Muscle of leg (tissue), 11 donors: ENCODE measurements around the gene NRAP. TPM values are rescaled to one million over a fixed set of nuclear protein-coding genes. Genes with fewer than 3 reads are reported as not detected.
A peak's percentile ranks its signal among the peaks of the same experiment; 100 is the strongest.

Source experiments
- DNase-seq: peaks from one replicate; pipeline ENCODE4 v3.0.0; 2013
- H3K27ac ChIP-seq: one replicate; pipeline ENCODE4 v1.5.1; 2013; ENCODE audit warnings: mild to moderate bottlenecking, low read length, control low read depth
- H3K27me3 ChIP-seq: one replicate; pipeline ENCODE4 v1.6.1; 2013; ENCODE audit warnings: low read length; ENCODE audit not compliant: control insufficient read depth, insufficient read depth
- H3K36me3 ChIP-seq: one replicate; pipeline ENCODE4 v1.6.1; 2013; ENCODE audit warnings: low read length; ENCODE audit not compliant: control insufficient read depth, insufficient read depth
- H3K4me1 ChIP-seq: one replicate; pipeline ENCODE4 v1.6.1; 2013; ENCODE audit warnings: low read length; ENCODE audit not compliant: control insufficient read depth, insufficient read depth
- H3K4me3 ChIP-seq: one replicate; pipeline ENCODE4 v1.5.1; 2013; ENCODE audit warnings: low read length, control low read depth
- H3K9me3 ChIP-seq: replicated peaks from 2 replicates; pipeline ENCODE4 v1.6.1; 2013; ENCODE audit warnings: low read depth, low read length; ENCODE audit not compliant: control insufficient read depth
- WGBS: methylation state at CpG from one replicate; pipeline ENCODE4 v1.1.5; 2013; ENCODE audit warnings: missing lambda C conversion rate; ENCODE audit not compliant: insufficient coverage; 5-methylcytosine and 5-hydroxymethylcytosine counted together
- polyA plus RNA-seq, 8 donors: library from polyadenylated mRNA; unstranded; fragments of 120-200 nt; gene quantifications; one replicate each; pipeline versions ENCODE4 v1.2.1 to v1.2.3, GENCODE V29; 2013; ENCODE audit warnings: inconsistent platforms in 1 of 8, low replicate concordance in 1 of 8; ENCODE audit not compliant: insufficient read length in 8 of 8, insufficient read depth in 1 of 8
- total RNA-seq: library from RNA; stranded (reverse); fragments of 120-200 nt; gene quantifications from one replicate; pipeline ENCODE4 v1.2.4, GENCODE V29; 2013

The NRAP gene
- total and polyA plus RNA-seq, 9 donors = 2.6 to 17.5 (median 7.2) TPM

GRCh38 chr10:113620936-113621335, 42.9 kb downstream of the NRAP start:
- 50% methylated on average over 2 of the region's 9 CpGs for WGBS
- no peak for DNase-seq
- Histone ChIP-seq H3K27me3 (peaks cover 28% of the 10 kb centered on the region), H3K36me3 (no peaks in the 10 kb centered on the region), H3K27ac (no peak overlapping the region), H3K4me3 (no peak overlapping the region), H3K9me3 (no peaks in the 10 kb centered on the region), H3K4me1 (no peaks in the 10 kb centered on the region)

GRCh38 chr10:113620511-113620910, 43.3 kb downstream of the NRAP start:
- DNase-seq = no peak
- WGBS = 65% methylated on average over 4 of the region's 8 CpGs
- Histone ChIP-seq H3K9me3 (no peaks in the 10 kb centered on the region), H3K27me3 (peaks cover 28% of the 10 kb centered on the region), H3K4me3 (no peak overlapping the region), H3K27ac (no peak overlapping the region), H3K36me3 (no peaks in the 10 kb centered on the region), H3K4me1 (no peaks in the 10 kb centered on the region)

- H3K9me3 ChIP-seq = no peaks in the 10 kb centered on the region
- peaks cover 27% of the 10 kb centered on the region for H3K27me3 ChIP-seq
- no peaks in the 10 kb centered on the region for H3K36me3 ChIP-seq
- DNase-seq = no peak
- H3K4me1 ChIP-seq = no peaks in the 10 kb centered on the region
- no peak overlapping the region for H3K4me3 ChIP-seq
- no CpG with 5 or more reads among the region's 1 CpG for WGBS
- no peak overlapping the region for H3K27ac ChIP-seq
Observed at GRCh38 chr10:113619401-113619800, 44.4 kb downstream of the NRAP start.

- H3K36me3 ChIP-seq = no peaks in the 10 kb centered on the region
Observed at GRCh38 chr10:113618338-113618737, 45.5 kb downstream of the NRAP start.

GRCh38 chr10:113617086-113617485, 46.8 kb downstream of the NRAP start:
- Histone ChIP-seq H3K27me3 (peaks cover 22% of the 10 kb centered on the region), H3K27ac (no peak overlapping the region), H3K9me3 (no peaks in the 10 kb centered on the region), H3K4me1 (peaks cover 6% of the 10 kb centered on the region), H3K36me3 (no peaks in the 10 kb centered on the region), H3K4me3 (no peak overlapping the region)
- DNase-seq = no peak
- WGBS = no CpG with 5 or more reads among the region's 7 CpGs

More at GRCh38 chr10:113618338-113618737, 45.5 kb downstream of the NRAP start:
- Histone ChIP-seq H3K9me3 (no peaks in the 10 kb centered on the region), H3K4me3 (no peak overlapping the region), H3K27me3 (peaks cover 21% of the 10 kb centered on the region), H3K4me1 (no peaks in the 10 kb centered on the region), H3K27ac (no peak overlapping the region)
- DNase-seq = no peak
- 76% methylated on average over 7 of the region's 7 CpGs for WGBS

- no peak overlapping the region for H3K4me3 ChIP-seq
- no peaks in the 10 kb centered on the region for H3K36me3 ChIP-seq
- peak; percentile 29 for DNase-seq
- 38% methylated on average over 2 of the region's 5 CpGs for WGBS
- peaks cover 23% of the 10 kb centered on the region for H3K27me3 ChIP-seq
- peaks cover 9% of the 10 kb centered on the region for H3K4me1 ChIP-seq
- H3K9me3 ChIP-seq = no peaks in the 10 kb centered on the region
- H3K27ac ChIP-seq = no peak overlapping the region
Observed at GRCh38 chr10:113616244-113617074, 47.4 kb downstream of the NRAP start.

- H3K9me3 ChIP-seq = no peaks in the 10 kb centered on the region
- no peak for DNase-seq
- WGBS = 64% methylated on average over 5 of the region's 15 CpGs
- H3K36me3 ChIP-seq = no peaks in the 10 kb centered on the region
- H3K27me3 ChIP-seq = peaks cover 20% of the 10 kb centered on the region
- H3K4me1 ChIP-seq = peaks cover 16% of the 10 kb centered on the region
- no peak overlapping the region for H3K27ac ChIP-seq
- no peak overlapping the region for H3K4me3 ChIP-seq
Observed at GRCh38 chr10:113613977-113614690, 49.7 kb downstream of the NRAP start.

GRCh38 chr10:113613427-113613826, 50.4 kb downstream of the NRAP start:
- no peak for DNase-seq
- no peak overlapping the region for H3K4me3 ChIP-seq
- peaks cover 16% of the 10 kb centered on the region for H3K4me1 ChIP-seq
- no peak overlapping the region for H3K27ac ChIP-seq
- H3K9me3 ChIP-seq = no peaks in the 10 kb centered on the region
- WGBS = no CpG with 5 or more reads among the region's 2 CpGs
- H3K27me3 ChIP-seq = peaks cover 23% of the 10 kb centered on the region
- H3K36me3 ChIP-seq = no peaks in the 10 kb centered on the region

GRCh38 chr10:113612154-113612553, 51.7 kb downstream of the NRAP start:
- no peak overlapping the region for H3K27ac ChIP-seq
- H3K36me3 ChIP-seq = no peaks in the 10 kb centered on the region
- no peaks in the 10 kb centered on the region for H3K9me3 ChIP-seq
- peaks cover 16% of the 10 kb centered on the region for H3K4me1 ChIP-seq
- 54% methylated on average over 3 of the region's 3 CpGs for WGBS
- H3K27me3 ChIP-seq = peaks cover 23% of the 10 kb centered on the region
- H3K4me3 ChIP-seq = no peak overlapping the region
- DNase-seq = peak; percentile 11
